Stimulated activated naive B cell treated with anti-CD40 and anti-IgM and Interleukin-4, amounts not matched to agents 10 μg/mL and 1 μg/mL and 100 μg/mL, for 72 hours (primary cell): Measurements from ENCODE around the gene HES4.
"Not testable (repeated sequence)": the region's sequence is repeated elsewhere in the genome, so short reads cannot be mapped to it uniquely, and the experiment has no call there.

Experiments used
- ATAC-seq, 2 donors: fragments of 150-1000 bp; cut with Tn5 transposase; replicated peaks; 2 replicates each; pipeline ENCODE4 v1.10.0; 2021; ENCODE audit warnings: moderate library complexity in 1 of 2
- DNase-seq: peaks from one replicate; pipeline ENCODE4 v3.0.0; 2021
- H3K27ac Mint-ChIP-seq: one replicate; pipeline ENCODE4 v1.8.0; 2022; ENCODE audit warnings: mild to moderate bottlenecking, mixed read lengths
- H3K27me3 Mint-ChIP-seq, 2 donors: one replicate each; pipeline ENCODE4 v1.8.0; 2022; ENCODE audit warnings: mixed read lengths in 2 of 2
- H3K36me3 Mint-ChIP-seq, 2 donors: one replicate each; pipeline ENCODE4 v1.8.0; 2022; ENCODE audit warnings: mixed read lengths in 2 of 2, mild to moderate bottlenecking in 1 of 2
- H3K4me1 Mint-ChIP-seq, 2 donors: one replicate each; pipeline ENCODE4 v1.8.0; 2022; ENCODE audit warnings: mixed read lengths in 2 of 2, mild to moderate bottlenecking in 1 of 2
- H3K4me3 Mint-ChIP-seq, 2 donors: one replicate each; pipeline ENCODE4 v1.8.0; 2022; ENCODE audit warnings: mild to moderate bottlenecking in 2 of 2, mixed read lengths in 2 of 2, moderate library complexity in 1 of 2
- H3K9me3 Mint-ChIP-seq, 2 donors: one replicate each; pipeline ENCODE4 v1.8.0; 2022; ENCODE audit warnings: mixed read lengths in 2 of 2, mild to moderate bottlenecking in 1 of 2

HES4 gene

DNA sequence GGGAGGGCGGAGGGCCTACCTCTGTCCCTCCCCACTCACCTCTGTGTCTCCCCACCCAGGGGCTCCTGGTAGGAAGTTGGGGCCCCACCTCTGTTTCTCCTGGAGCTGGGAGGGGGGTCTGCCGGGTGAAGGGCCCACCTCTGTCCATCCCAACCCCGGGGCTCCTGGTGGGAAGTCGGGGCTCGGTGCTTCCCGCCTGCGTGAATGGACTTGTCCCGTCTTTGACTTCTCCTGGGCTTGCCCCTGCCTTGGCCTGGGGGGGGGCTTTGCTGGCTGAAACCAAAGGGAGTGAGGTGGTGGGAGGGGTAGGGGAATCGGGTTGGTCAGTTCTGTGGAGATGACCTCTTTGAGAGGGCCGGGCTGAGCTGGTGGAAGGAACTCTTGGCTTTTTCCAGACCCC is 25.8 kb upstream of the HES4 start:
- Mint-ChIP-seq H3K9me3 (no peaks in the 10 kb centered on the region), H3K4me1 (peaks cover 3 to 20% of the 10 kb centered on the region in 2 donors), H3K36me3 (peaks cover 3 to 11% of the 10 kb centered on the region in 2 donors), H3K4me3 (no peak overlapping the region), H3K27ac (no peak overlapping the region), H3K27me3 (peaks cover 6 to 30% of the 10 kb centered on the region in 2 donors)
- ATAC-seq (no peak), DNase-seq (no peak)

GRCh38 chr1:1024771-1025699 is 25.1 kb upstream of the HES4 start:
- DNase-seq (no peak), ATAC-seq (no peak)
- H3K4me1 Mint-ChIP-seq: peaks cover 3 to 20% of the 10 kb centered on the region in 2 donors
- H3K4me3 Mint-ChIP-seq: no peak overlapping the region
- no peaks in the 10 kb centered on the region for H3K9me3 Mint-ChIP-seq
- H3K36me3 Mint-ChIP-seq: peaks cover 3 to 11% of the 10 kb centered on the region in 2 donors
- peaks cover 6 to 30% of the 10 kb centered on the region in 2 donors for H3K27me3 Mint-ChIP-seq
- no peak overlapping the region for H3K27ac Mint-ChIP-seq

DNA sequence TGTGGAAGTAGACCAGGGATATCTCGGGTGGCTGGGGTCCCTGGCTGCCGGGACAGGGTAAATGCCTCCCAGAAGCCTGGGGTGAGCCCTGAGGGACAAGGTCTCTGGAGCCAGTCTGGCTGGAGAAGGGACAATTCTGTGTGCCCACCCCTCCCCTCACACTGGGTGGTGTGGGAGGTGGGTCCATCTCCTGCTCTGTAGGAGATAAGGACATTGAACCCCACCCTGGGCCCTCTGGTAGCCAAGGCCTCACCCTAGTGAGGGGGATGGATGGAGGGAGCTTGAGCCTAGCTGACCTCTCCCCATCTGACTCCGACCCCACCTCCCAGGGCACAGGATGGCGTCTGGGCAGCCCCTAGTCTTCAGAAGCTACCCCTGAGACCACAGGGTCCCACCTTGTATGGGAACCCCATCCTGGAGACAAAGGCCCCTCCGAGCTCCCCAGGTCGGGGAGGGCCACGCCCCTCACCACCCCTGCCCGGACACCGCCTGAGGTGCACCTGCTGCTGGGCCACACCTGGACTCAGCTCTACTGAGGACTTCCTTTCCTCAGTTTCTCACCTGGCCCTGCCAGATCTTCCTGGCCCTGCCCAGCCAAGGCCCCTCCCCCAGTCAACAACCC is 24.4 kb upstream of the HES4 start:
- no peaks in the 10 kb centered on the region for H3K9me3 Mint-ChIP-seq
- peaks cover 6 to 30% of the 10 kb centered on the region in 2 donors for H3K27me3 Mint-ChIP-seq
- no peak overlapping the region for H3K27ac Mint-ChIP-seq
- H3K4me3 Mint-ChIP-seq: no peak overlapping the region
- no peak for DNase-seq
- no peak for ATAC-seq
- H3K4me1 Mint-ChIP-seq: peaks cover 3 to 20% of the 10 kb centered on the region in 2 donors
- H3K36me3 Mint-ChIP-seq: peaks cover 3 to 11% of the 10 kb centered on the region in 2 donors

DNA sequence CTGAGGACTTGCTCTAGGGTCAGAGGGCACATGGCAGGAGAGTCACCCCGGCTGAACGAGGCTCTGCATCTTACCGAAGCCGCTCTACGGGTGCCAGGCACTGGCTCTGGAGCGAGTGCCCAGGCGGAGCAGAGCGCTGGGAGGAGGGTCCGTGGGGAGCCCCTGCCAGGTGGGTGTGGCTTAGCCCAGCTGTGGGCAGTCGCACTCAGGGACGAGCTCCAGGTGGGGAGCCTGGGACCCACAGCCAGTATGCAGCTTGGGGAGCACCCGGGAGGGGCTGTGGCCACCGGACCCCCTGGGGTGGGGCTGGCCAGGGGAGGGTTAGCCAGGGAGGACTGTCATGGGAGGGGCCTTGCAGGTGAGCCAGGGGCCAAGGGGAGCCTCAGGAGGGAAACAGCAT is 23.8 kb upstream of the HES4 start:
- H3K4me1 Mint-ChIP-seq: peaks cover 3 to 20% of the 10 kb centered on the region in 2 donors
- H3K9me3 Mint-ChIP-seq: no peaks in the 10 kb centered on the region
- no peak overlapping the region for H3K4me3 Mint-ChIP-seq
- H3K27me3 Mint-ChIP-seq: peaks cover 6 to 30% of the 10 kb centered on the region in 2 donors
- ATAC-seq: no peak
- H3K36me3 Mint-ChIP-seq: peaks cover 3 to 11% of the 10 kb centered on the region in 2 donors
- DNase-seq: no peak
- H3K27ac Mint-ChIP-seq: no peak overlapping the region

DNA sequence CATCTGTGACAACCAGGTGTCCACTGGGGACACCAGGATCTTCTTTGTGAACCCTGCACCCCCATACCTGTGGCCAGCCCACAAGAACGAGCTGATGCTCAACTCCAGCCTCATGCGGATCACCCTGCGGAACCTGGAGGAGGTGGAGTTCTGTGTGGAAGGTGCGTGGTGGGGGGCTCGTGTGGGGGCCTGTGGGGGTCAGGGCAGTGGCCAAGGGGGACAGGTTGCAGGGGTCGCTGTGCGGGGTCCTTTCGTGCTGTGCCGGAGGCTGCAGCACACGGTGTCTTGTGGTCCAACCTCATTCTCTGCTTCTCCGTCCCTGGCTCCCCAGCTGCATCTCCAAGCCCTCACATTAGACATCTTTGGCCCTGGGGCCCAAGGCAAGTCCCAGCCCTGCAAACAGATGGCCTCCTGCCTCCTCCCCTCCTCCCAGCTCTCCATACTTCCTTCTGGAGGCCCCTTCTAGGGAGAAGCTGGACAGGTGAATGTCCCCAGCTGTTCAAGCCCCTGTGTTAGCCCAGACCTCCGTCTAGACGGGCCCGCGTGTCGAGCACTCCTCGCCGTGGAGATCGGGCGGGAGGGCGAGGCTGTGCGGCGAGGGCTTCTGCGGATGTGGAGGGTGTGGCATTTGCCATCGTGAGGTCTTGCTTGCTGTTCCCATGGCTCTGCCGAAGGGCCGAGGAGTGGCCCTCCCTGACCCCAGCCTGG is 22.6 kb upstream of the HES4 start:
- peaks cover 3 to 20% of the 10 kb centered on the region in 2 donors for H3K4me1 Mint-ChIP-seq
- peaks cover 6 to 29% of the 10 kb centered on the region in 2 donors for H3K27me3 Mint-ChIP-seq
- H3K36me3 Mint-ChIP-seq: peaks cover 3 to 10% of the 10 kb centered on the region in 2 donors
- no peak overlapping the region for H3K27ac Mint-ChIP-seq
- DNase-seq (no peak), ATAC-seq (no peak)
- no peaks in the 10 kb centered on the region for H3K9me3 Mint-ChIP-seq
- H3K4me3 Mint-ChIP-seq: no peak overlapping the region

- Mint-ChIP-seq H3K4me1 (peaks cover 4 to 20% of the 10 kb centered on the region in 2 donors), H3K4me3 (no peak overlapping the region), H3K36me3 (peaks cover 1 to 8% of the 10 kb centered on the region in 2 donors), H3K9me3 (no peaks in the 10 kb centered on the region), H3K27ac (no peak overlapping the region), H3K27me3 (peaks cover 6 to 26% of the 10 kb centered on the region in 2 donors)
- ATAC-seq (no peak), DNase-seq (no peak)
Observed at GRCh38 chr1:1021920-1022259, 22.0 kb upstream of the HES4 start.

DNA sequence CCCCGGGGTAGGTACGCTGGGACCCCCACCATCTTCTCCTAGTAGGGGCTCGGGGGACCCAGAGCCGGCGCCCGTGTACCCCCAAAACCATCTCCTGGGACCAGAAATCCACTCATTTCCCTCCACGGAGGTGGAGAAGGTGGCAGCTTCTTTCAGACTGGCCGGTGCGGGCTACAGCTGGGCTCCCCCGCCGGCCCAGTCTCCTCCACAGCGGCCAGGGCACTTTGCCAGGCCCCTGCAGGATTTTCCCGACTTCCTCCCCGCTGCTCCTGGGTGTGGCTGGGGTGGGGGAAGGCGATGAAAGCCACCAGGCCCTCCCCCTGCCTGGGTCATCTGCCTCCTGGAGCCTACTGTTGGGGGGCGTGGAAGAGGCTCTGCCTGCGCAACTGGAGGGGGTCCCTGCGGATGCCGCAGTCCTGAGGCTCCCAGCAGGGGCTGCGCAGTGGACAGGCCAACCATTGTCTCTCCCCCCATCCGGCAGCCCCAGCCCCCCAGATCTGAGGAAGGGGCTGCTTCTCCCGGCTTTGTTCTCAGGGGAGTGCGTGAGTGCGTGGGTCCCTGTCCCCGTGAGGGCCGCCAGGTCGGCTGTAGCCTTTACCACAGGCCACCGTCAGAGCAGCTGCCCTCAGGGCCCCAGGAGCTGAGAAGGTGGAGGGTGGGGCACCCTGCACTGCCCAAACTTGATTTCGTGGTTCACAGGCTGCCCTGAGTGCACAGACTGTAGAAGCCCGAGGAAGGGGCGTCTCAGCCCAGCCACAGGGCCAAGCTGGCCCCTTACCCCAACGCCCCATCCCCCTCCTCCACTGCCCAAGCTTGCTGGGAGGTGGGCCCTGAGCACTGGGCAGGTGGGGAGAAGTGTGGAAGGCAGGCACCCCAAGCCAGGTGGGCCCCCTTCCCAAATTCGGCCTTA is 21.4 kb upstream of the HES4 start:
- H3K36me3 Mint-ChIP-seq: peaks cover 1 to 8% of the 10 kb centered on the region in 2 donors
- no peak overlapping the region for H3K27ac Mint-ChIP-seq
- DNase-seq: no peak
- ATAC-seq: no peak
- peaks cover 4 to 20% of the 10 kb centered on the region in 2 donors for H3K4me1 Mint-ChIP-seq
- no peaks in the 10 kb centered on the region for H3K9me3 Mint-ChIP-seq
- peak overlapping the region; percentile 70 to 71 for H3K4me3 Mint-ChIP-seq
- H3K27me3 Mint-ChIP-seq: peaks cover 6 to 26% of the 10 kb centered on the region in 2 donors

- Mint-ChIP-seq H3K27ac (no peak overlapping the region), H3K36me3 (peaks cover 0 to 8% of the 10 kb centered on the region in 2 donors), H3K4me3 (peak overlapping the region; percentile 70 to 76), H3K9me3 (no peaks in the 10 kb centered on the region), H3K27me3 (peaks cover 6 to 26% of the 10 kb centered on the region in 2 donors), H3K4me1 (peaks cover 2 to 20% of the 10 kb centered on the region in 2 donors)
- ATAC-seq (peak in 1 of 2 donors; percentile 18), DNase-seq (no peak)
Observed at GRCh38 chr1:1020415-1021009, 20.6 kb upstream of the HES4 start.

DNA sequence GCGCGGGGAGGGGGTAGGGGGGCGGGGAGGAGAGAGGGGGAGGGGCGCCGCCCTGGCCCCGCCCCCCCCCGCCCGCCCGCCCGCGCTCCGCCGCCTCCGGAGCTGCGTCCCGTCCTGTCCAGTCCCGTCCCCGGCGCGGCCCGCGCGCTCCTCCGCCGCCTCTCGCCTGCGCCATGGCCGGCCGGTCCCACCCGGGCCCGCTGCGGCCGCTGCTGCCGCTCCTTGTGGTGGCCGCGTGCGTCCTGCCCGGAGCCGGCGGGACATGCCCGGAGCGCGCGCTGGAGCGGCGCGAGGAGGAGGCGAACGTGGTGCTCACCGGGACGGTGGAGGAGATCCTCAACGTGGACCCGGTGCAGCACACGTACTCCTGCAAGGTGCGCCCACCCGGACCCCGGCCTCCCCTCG is 20.1 kb upstream of the HES4 start, which contains the start of gene AGRN:
Gene AGRN (plus strand): TSS at position 121 of the 405 bp plus-strand sequence. CDS start 53 bp downstream, at position 174.
- Mint-ChIP-seq H3K4me1 (peaks cover 2 to 24% of the 10 kb centered on the region in 2 donors), H3K27me3 (peaks cover 6 to 26% of the 10 kb centered on the region in 2 donors), H3K36me3 (peaks cover 0 to 8% of the 10 kb centered on the region in 2 donors), H3K4me3 (peak within 1 kb of the TSS; percentile 70 to 76), H3K9me3 (no peaks in the 10 kb centered on the region), H3K27ac (no peak within 1 kb of the TSS)
- no peak for DNase-seq
- peak; percentile 22 to 27 for ATAC-seq

DNA sequence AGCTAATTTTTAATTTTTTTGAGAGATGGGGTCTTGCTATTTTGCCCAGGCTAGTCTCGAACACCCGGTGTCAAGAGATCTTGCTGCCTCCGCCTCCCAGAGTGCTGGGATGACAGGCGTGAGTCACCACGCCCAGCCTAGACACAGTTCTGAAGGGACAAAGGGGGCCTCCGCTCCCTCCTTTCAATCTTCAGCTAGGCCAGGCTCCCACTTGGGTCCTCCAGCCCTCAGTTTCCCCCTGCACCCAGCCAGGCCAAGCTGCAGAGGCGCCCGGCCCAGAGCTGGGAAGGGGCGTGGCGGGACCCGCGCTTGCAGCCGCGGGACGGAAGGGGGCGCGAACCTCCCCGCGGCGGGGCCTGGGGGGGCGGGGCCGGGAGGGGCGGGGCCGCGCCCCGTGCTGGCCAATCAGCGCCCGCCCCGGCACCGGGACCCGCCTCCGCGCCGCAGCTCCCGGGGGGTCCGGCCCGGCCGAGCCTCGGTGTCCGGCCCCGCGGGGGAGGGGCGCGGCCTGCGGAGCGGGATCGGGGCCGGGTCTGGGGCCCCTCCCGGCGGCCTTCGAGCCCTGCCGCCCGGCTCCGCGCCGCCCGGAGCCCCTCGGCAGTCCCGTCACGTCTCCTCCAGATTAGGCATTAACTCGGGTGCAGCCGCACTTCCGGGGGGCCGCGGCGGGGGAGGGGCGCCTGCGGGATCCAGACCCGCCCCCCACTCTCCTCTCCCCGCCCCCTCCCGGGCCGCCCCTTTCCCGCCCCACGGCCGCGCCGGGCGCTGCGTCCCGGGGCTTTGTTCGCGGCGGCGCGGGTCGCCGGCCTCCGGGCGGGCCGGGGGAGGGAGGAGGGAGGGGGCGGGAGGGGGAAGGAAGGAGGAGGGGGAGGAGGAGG is 19.5 kb upstream of the HES4 start:
- peak overlapping the region; percentile 53 to 59 for H3K4me3 Mint-ChIP-seq
- H3K36me3 Mint-ChIP-seq: peaks cover 2 to 8% of the 10 kb centered on the region in 2 donors
- ATAC-seq (peak; percentile 76 to 85), DNase-seq (peak; percentile 75)
- peaks cover 6 to 30% of the 10 kb centered on the region in 2 donors for H3K4me1 Mint-ChIP-seq
- no peak overlapping the region for H3K27ac Mint-ChIP-seq
- H3K27me3 Mint-ChIP-seq: peaks cover 6 to 26% of the 10 kb centered on the region in 2 donors
- H3K9me3 Mint-ChIP-seq: no peaks in the 10 kb centered on the region

DNA sequence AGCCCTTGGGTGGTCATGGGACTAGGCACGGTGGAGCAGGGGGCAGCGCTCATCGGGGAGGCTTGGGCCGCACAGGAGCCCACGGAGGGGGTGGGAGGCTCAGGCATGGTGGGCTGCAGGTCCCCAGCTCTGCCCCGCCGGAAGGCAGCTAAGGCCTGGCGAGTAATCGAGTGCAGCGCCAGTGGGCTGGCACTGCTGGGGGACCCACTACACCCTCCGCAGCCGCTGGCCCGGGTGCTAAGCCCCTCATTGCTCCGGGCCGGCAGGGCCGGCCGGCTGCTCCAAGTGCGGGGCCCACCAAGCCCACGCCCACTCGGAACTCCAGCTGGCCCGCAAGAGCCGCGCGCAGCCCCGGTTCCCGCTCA is 18.4 kb upstream of the HES4 start:
- H3K4me3 Mint-ChIP-seq: not testable (repeated sequence)

More for the DNA sequence above, 18.4 kb upstream of the HES4 start:
- not testable (repeated sequence) for H3K9me3 Mint-ChIP-seq, DNase-seq, H3K36me3 Mint-ChIP-seq, ATAC-seq, H3K27ac Mint-ChIP-seq
- Mint-ChIP-seq H3K27me3 (peaks cover 4 to 24% of the 10 kb centered on the region in 2 donors), H3K4me1 (peaks cover 16 to 40% of the 10 kb centered on the region in 2 donors)
